ENCODE measurements around the gene ARHGEF38.

GRCh38 chr4:105686571-105686970 lies 134.2 kb downstream of the ARHGEF38 start:
- TF ChIP-seq CTCF (IDR thresholded peaks at IDR 0.05) (no peak), EP300 (IDR thresholded peaks at IDR 0.05) (no peak)

All from ovary (tissue), 3 donors.